Sigmoid colon (tissue), 4 donors: ENCODE measurements around the gene FBXL16.

ENCODE experiments used
- CTCF ChIP-seq, 4 experiments: fragments of 450-650 bp in 3 of 4; fragments of 200-600 bp in 1 of 4; IDR thresholded peaks; one replicate each; pipeline ENCODE4 v1.5.1; 2016 to 2019; ENCODE audit warnings: antibody characterized with exemption in 4 of 4, mild to moderate bottlenecking in 3 of 4, moderate library complexity in 2 of 4
- EP300 ChIP-seq, 4 donors: sonication (generic); formaldehyde crosslinking; IDR thresholded peaks; one replicate each; pipeline ENCODE4 v1.6.1; 2017; ENCODE audit warnings: antibody characterized with exemption in 4 of 4
- POLR2A ChIP-seq, 2 donors: fragments of 450-650 bp; IDR thresholded peaks; one replicate each; pipeline ENCODE4 v1.6.1; 2016; ENCODE audit warnings: antibody characterized with exemption in 2 of 2, mild to moderate bottlenecking in 2 of 2, moderate library complexity in 2 of 2

- no peak for TF ChIP-seq CTCF (IDR thresholded peaks at IDR 0.05)
- no peak for TF ChIP-seq EP300 (IDR thresholded peaks at IDR 0.05)
- TF ChIP-seq POLR2A (IDR thresholded peaks at IDR 0.05), result no peak
These were observed 26.7 kb upstream of the FBXL16 start for GRCh38 chr16:732332-732731.
